ENCODE data around the gene CCL11.

DNA sequence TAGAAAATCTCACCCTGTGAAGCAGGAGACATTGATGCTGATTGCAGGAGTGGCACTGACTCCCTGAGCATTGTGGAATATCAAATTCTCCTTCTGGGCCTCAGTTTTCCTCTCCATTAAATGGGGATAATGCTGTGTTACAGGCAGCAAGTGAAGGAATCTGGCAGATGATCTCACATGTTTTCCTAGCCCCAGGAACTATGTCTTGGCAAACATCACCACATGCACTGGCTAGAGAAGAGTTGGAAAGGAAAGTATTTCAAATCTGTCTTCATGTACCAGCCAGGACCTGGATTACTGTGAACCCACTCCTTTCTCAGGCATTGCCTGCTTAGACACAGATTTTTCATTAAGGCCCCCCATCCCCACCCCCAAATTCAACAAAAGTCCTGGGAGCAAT, 20.1 kb downstream of the CCL11 start:
- no peak for TF ChIP-seq POLR2AphosphoS5 (IDR thresholded peaks at IDR 0.05)
- TF ChIP-seq, protein P1, sequence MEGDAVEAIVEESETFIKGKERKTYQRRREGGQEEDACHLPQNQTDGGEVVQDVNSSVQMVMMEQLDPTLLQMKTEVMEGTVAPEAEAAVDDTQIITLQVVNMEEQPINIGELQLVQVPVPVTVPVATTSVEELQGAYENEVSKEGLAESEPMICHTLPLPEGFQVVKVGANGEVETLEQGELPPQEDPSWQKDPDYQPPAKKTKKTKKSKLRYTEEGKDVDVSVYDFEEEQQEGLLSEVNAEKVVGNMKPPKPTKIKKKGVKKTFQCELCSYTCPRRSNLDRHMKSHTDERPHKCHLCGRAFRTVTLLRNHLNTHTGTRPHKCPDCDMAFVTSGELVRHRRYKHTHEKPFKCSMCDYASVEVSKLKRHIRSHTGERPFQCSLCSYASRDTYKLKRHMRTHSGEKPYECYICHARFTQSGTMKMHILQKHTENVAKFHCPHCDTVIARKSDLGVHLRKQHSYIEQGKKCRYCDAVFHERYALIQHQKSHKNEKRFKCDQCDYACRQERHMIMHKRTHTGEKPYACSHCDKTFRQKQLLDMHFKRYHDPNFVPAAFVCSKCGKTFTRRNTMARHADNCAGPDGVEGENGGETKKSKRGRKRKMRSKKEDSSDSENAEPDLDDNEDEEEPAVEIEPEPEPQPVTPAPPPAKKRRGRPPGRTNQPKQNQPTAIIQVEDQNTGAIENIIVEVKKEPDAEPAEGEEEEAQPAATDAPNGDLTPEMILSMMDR (IDR thresholded peaks at IDR 0.05; ENCODE audit: poor library complexity, severe bottlenecking) = no peak

Data from neural cell (in vitro differentiated cells).